SK-N-SH treated with all-trans-retinoic acid at 6 μM for 48 hours (cell line): Measurements from ENCODE around the gene RNF111.

Experiments
- CSDC2 ChIP-seq: fragments of 250-450 bp; sonication (Bioruptor Pico); IDR thresholded peaks from 2 replicates; pipeline ENCODE4 v1.5.0; 2020; ENCODE audit warnings: mild to moderate bottlenecking, moderate library complexity
- ZC3H10 ChIP-seq: fragments of 250-450 bp; sonication (Bioruptor Pico); IDR thresholded peaks from 2 replicates; pipeline ENCODE4 v1.5.1; 2021; ENCODE audit warnings: mild to moderate bottlenecking, moderate library complexity

- no peak for TF ChIP-seq CSDC2 (CRISPR knock-in tag)
- no peak for TF ChIP-seq ZC3H10
These were observed 4.2 kb upstream of the RNF111 start for GRCh38 chr15:58983261-58983660.
